PC-9 (cell line): Measurements from ENCODE around the gene DPPA3. TPM values are rescaled to one million over a fixed set of nuclear protein-coding genes. Genes with fewer than 3 reads are reported as not detected.

Experiments used
- BruUV-seq: library from RNA; stranded (reverse); fragments of 400-500 nt; replicated peaks from 2 replicates; lab custom pipeline; 2021; lab: Mats Ljungman, UMichigan
- CTCF ChIA-PET: fragments of 300-600 bp; sonication (Branson Sonifier 250); formaldehyde crosslinking; loops from one replicate; lab custom pipeline; 2022; ENCODE audit warnings: antibody characterized with exemption; lab: Charles Lee
- POLR2A ChIA-PET: fragments of 300-600 bp; sonication (Branson Sonifier 250); formaldehyde crosslinking; loops from one replicate; lab custom pipeline; 2022; ENCODE audit warnings: antibody characterized with exemption; ENCODE audit not compliant: unreplicated experiment; lab: Charles Lee
- DNase-seq, 2 experiments: peaks; one replicate each; pipeline versions ENCODE4 v3.0.0 to v3.0.0-alpha.2; 2015 to 2022; ENCODE audit warnings: mixed read lengths in 1 of 2
- H2AFZ ChIP-seq: fragments of 200-600 bp; sonication (generic); 2 replicates; pipeline ENCODE4 v1.8.1; 2017; ENCODE audit warnings: antibody characterized with exemption
- H3F3A ChIP-seq: fragments of 200-600 bp; sonication (generic); 2 replicates; pipeline ENCODE4 v1.8.1; 2017; ENCODE audit warnings: antibody characterized with exemption, mild to moderate bottlenecking, low read depth; ENCODE audit not compliant: insufficient read depth
- H3K27ac ChIP-seq: fragments of 200-600 bp; sonication (generic); 2 replicates; pipeline ENCODE4 v1.6.1; 2016; ENCODE audit warnings: mixed run types
- H3K27me3 ChIP-seq: fragments of 200-600 bp; sonication (generic); 2 replicates; pipeline ENCODE4 v1.6.1; 2016; ENCODE audit warnings: low read depth, mixed run types; ENCODE audit not compliant: insufficient read depth
- H3K36me3 ChIP-seq: fragments of 200-600 bp; sonication (generic); 2 replicates; pipeline ENCODE4 v1.6.1; 2016; ENCODE audit warnings: low read depth, mixed run types
- H3K4me1 ChIP-seq: fragments of 200-600 bp; sonication (generic); replicated peaks from 2 replicates; pipeline ENCODE4 v1.6.1; 2016; ENCODE audit warnings: mixed run types; ENCODE audit not compliant: insufficient read depth
- H3K4me2 ChIP-seq: fragments of 200-600 bp; sonication (generic); 2 replicates; pipeline ENCODE4 v1.6.1; 2017; ENCODE audit warnings: mixed run types
- H3K4me3 ChIP-seq: fragments of 200-600 bp; sonication (generic); 2 replicates; pipeline ENCODE4 v1.6.1; 2016; ENCODE audit warnings: mixed run types
- H3K79me2 ChIP-seq: fragments of 200-600 bp; sonication (generic); 2 replicates; pipeline ENCODE4 v1.6.1; 2017; ENCODE audit warnings: low read depth, mixed run types
- H3K9me2 ChIP-seq: fragments of 200-600 bp; sonication (generic); 2 replicates; pipeline ENCODE4 v1.8.1; 2017; ENCODE audit warnings: mild to moderate bottlenecking; ENCODE audit not compliant: insufficient read depth
- H3K9me3 ChIP-seq: fragments of 200-600 bp; sonication (generic); 2 replicates; pipeline ENCODE4 v1.8.1; 2016; ENCODE audit warnings: low read depth; ENCODE audit not compliant: insufficient read depth
- H4K20me1 ChIP-seq: fragments of 200-600 bp; sonication (generic); 2 replicates; pipeline ENCODE4 v1.8.1; 2017; ENCODE audit not compliant: insufficient read depth
- CTCF ChIP-seq: fragments of 200-600 bp; sonication (generic); conservative IDR thresholded peaks from 2 replicates; pipeline ENCODE4 v1.6.1; 2017; ENCODE audit warnings: mixed run types, antibody characterized with exemption, mild to moderate bottlenecking, moderate library complexity
- EZH2 ChIP-seq: fragments of 200-600 bp; sonication (generic); IDR thresholded peaks from 2 replicates; pipeline ENCODE4 v1.8.0; 2017; ENCODE audit warnings: antibody characterized with exemption, low read depth
- intact Hi-C: fragments of 100-400 bp; cut with micrococcal nuclease; formaldehyde crosslinking; loops from one replicate; pipeline ENCODE4 v1.10.0; 2022; ENCODE audit not compliant: unreplicated experiment
- total RNA-seq: library from RNA; stranded (reverse); gene quantifications from 2 replicates; pipeline ENCODE4 v1.2.3, GENCODE V29; 2021

Gene DPPA3
- total RNA-seq, 1 experiment from 2014 or later, result not detected

- H3K9me3 ChIP-seq, result no peaks in the 10 kb centered on the region
- POLR2A ChIA-PET, result no interaction called here
- H3K9me2 ChIP-seq, result no peaks in the 10 kb centered on the region
- H3K27me3 ChIP-seq, result no peaks in the 10 kb centered on the region
- intact Hi-C loops, result no loop called here
- CTCF ChIA-PET, result no interaction called here
- H3K79me2 ChIP-seq, result no peaks in the 10 kb centered on the region
- no peak for DNase-seq
- no peak overlapping the region for H3K27ac ChIP-seq
- H3K36me3 ChIP-seq, result no peaks in the 10 kb centered on the region
- H3F3A ChIP-seq, result no peaks in the 10 kb centered on the region
- BruUV-seq, result no TSS peak
- no peaks in the 10 kb centered on the region for H3K4me1 ChIP-seq
- TF ChIP-seq EZH2, result no peak
- no peak for TF ChIP-seq CTCF
- no peak overlapping the region for H3K4me2 ChIP-seq
- peak overlapping the region; percentile 30; the same call in 1 of the 2 replicates for H2AFZ ChIP-seq
- H3K4me3 ChIP-seq, result no peak overlapping the region
- H4K20me1 ChIP-seq, result no peaks in the 10 kb centered on the region
These were observed 20.3 kb downstream of the DPPA3 start for GRCh38 chr12:7731486-7731885.

- ChIA-PET CTCF (no interaction called here), POLR2A (no interaction called here)
- no peaks in the 10 kb centered on the region for H3K9me3 ChIP-seq
- no peaks in the 10 kb centered on the region for H3K27me3 ChIP-seq
- H3K36me3 ChIP-seq, result no peaks in the 10 kb centered on the region
- H4K20me1 ChIP-seq, result no peaks in the 10 kb centered on the region
- TF ChIP-seq EZH2 (no peak), CTCF (no peak)
- no peak overlapping the region for H3K4me3 ChIP-seq
- DNase-seq, result no peak
- H3K9me2 ChIP-seq, result no peaks in the 10 kb centered on the region
- no peak overlapping the region for H2AFZ ChIP-seq
- H3K27ac ChIP-seq, result no peak overlapping the region
- H3F3A ChIP-seq, result no peaks in the 10 kb centered on the region
- H3K4me1 ChIP-seq, result no peaks in the 10 kb centered on the region
- intact Hi-C loops, result no loop called here
- no peaks in the 10 kb centered on the region for H3K79me2 ChIP-seq
- H3K4me2 ChIP-seq, result no peak overlapping the region
- BruUV-seq, result no TSS peak
These were observed 21.8 kb downstream of the DPPA3 start for GRCh38 chr12:7732993-7733392.

GRCh38 chr12:7747246-7747645 is 36.0 kb downstream of the DPPA3 start, which contains the start of gene CLEC4C:
TSS of gene CLEC4C (minus strand) at chr12:7747375. CDS start at chr12:7747348, 27 bp downstream.
- Histone ChIP-seq H3K27me3 (no peaks in the 10 kb centered on the region), H4K20me1 (no peaks in the 10 kb centered on the region), H2AFZ (no peak within 1 kb of the TSS), H3K4me1 (no peaks in the 10 kb centered on the region), H3K4me3 (no peak within 1 kb of the TSS), H3K36me3 (no peaks in the 10 kb centered on the region), H3K9me3 (no peaks in the 10 kb centered on the region), H3K79me2 (no peaks in the 10 kb centered on the region), H3K27ac (no peak within 1 kb of the TSS), H3K4me2 (no peak within 1 kb of the TSS), H3K9me2 (no peaks in the 10 kb centered on the region), H3F3A (no peaks in the 10 kb centered on the region)
- CTCF ChIA-PET, result interaction anchor here (0.6 kb wide), 1 partner anchor 228 kb away, joined by 12 read pairs; no protein-coding TSS in a partner anchor
- TF ChIP-seq CTCF (no peak), EZH2 (no peak)
- intact Hi-C loops, result no loop called here
- POLR2A ChIA-PET, result no interaction called here
- no peak for DNase-seq
- no TSS peak for BruUV-seq
